Activated T-helper 1 cell treated with Interleukin-2 at 50 U/mL for 16 hours (primary cell): ENCODE measurements around the gene CACNA1B.
"Not testable (repeated sequence)": the region's sequence is repeated elsewhere in the genome, so short reads cannot be mapped to it uniquely, and the experiment has no call there.

ENCODE experiments used
- DNase-seq: peaks from one replicate; pipeline ENCODE4 v3.0.0-alpha.2; 2020; ENCODE audit warnings: low read depth

Gene CACNA1B

GRCh38 chr9:138099803-138100598 lies 222.4 kb downstream of the CACNA1B start:
- DNase-seq, result no peak

DNA sequence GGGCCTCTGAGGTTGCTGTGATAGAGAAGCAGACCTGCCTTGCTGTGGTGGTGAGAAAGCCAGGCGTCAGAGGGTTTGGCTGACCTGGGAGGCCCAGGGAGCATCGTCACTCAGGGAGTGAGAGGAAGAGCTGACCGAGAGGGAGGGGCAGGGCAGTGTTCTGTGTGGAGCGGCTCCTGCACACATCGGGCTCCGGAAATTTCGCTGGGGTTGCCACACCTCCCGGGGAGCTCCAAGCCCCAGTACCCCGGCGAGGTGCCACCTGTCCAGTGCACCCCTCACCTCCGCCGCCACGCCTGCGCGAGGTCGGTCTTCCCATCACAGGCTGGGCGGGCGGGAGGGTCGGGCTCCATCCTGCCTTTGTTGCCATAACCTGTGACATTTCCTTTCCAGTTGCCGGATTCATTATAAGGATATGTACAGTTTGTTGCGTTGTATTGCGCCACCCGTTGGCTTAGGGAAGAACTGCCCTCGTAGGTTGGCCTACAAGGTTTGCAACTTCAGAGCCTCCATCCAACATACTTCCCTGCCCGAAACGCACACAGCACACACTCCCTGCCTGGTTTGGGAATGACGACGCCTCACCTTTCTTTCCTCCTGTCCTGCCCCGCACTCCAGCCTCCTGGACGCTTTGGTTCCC lies 223.2 kb downstream of the CACNA1B start:
- no peak for DNase-seq

GRCh38 chr9:138101444-138102234 lies 224.1 kb downstream of the CACNA1B start:
- no peak for DNase-seq

GRCh38 chr9:138102246-138103051 lies 224.9 kb downstream of the CACNA1B start:
- DNase-seq, result no peak

DNA sequence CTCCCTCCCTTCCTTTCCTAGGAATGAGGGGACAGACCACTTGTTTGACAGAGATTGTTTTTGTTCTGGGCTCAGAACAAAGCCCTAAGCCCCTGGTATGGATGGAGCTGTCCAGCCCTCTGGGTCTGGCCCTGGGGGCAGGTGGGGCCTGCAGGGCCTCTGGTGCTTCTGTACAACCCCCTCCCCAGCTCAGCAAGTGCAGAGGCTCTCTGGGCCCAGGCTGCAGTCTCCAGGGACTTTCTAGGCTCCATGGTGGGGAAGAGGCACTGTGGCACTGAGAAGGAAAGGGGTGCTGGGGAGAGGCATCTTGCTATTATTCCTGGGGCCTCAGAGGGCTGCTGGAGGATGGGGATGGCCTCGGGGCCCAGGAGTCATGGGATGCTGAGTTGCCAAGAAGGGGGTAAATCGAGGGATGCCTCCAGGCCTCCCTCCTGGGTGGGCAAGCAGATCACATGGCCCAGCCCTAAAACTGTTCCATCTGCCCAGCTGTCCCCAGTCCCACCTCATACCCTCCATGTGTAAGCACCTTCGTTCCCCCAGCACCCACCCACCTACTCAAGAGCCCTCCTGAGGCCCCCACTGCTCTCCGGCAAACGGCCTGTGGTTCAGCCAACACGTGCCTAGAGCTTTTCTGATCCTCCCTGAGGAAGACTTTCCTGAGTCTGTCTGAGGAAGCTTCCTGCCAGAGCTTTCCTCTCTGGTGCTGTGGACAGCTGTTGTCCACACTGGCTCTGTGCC lies 225.7 kb downstream of the CACNA1B start:
- no peak for DNase-seq

DNA sequence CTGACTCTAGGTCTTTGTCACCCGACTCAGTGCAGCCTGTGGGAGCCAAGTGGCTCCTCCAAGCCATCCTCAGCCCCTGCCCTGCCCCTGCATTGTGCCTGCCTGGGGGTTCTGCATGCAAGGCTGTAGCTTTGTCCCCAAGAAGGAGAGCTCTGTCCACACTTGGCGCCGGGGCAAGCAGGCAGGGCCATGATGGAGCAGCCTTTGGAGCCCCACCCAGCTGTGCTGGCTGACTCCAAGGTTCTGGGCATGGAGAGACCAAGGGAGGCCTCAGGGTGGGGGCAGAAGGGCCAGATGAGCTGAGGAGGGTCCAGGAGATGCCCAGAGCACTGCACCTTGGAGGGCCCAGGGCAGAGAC lies 226.2 kb downstream of the CACNA1B start:
- DNase-seq, result no peak

DNA sequence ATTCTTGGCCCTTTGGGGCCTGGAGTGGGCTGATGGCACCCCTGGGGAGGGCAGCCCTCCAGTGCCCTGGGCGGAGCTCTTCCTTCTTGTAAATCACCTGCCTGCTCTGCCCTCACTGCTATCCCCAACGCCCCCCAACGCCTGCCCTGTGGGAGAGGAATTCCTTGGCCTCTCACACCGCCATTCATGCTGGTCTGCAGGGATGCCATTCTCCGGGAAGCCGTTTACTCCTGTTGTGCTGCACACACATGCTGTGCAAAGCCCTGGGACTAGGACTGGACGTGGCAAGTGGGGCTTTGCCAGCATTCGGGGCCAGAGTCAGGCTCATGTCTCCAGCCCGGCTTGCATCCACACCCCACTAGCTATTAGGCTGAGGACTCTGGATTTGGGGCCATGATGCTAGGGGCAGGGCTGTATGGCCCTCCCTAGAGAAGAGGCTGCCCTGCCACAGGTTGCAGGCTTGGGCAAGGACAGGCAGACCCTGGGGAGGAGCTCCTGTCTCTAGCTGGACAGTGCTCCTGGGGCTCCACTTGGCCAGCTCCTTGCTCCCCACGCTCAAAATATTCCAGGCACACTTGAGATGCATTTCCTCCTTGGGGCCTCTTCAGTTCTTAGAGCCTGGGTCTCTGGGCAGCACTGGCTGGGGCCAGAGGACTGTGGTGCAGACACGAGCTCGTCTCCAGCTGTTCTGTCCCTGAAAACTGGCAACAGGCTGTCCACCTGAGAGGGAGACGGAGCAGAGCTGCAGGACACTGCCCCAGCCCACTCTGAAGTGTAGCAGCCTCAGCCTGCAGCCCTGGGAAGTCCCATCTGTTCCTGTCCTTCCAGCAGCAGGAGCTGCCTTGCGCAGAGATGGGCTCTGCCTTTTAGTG lies 226.9 kb downstream of the CACNA1B start:
- DNase-seq, result no peak

- no peak for DNase-seq
These were observed 227.5 kb downstream of the CACNA1B start for GRCh38 chr9:138105123-138105415.

- DNase-seq, result no peak
These were observed 228.3 kb downstream of the CACNA1B start for GRCh38 chr9:138105561-138106505.

GRCh38 chr9:138107039-138107438 lies 229.5 kb downstream of the CACNA1B start:
- not testable (repeated sequence) for DNase-seq

GRCh38 chr9:138111607-138112006 lies 234.0 kb downstream of the CACNA1B start:
- DNase-seq, result no peak

DNA sequence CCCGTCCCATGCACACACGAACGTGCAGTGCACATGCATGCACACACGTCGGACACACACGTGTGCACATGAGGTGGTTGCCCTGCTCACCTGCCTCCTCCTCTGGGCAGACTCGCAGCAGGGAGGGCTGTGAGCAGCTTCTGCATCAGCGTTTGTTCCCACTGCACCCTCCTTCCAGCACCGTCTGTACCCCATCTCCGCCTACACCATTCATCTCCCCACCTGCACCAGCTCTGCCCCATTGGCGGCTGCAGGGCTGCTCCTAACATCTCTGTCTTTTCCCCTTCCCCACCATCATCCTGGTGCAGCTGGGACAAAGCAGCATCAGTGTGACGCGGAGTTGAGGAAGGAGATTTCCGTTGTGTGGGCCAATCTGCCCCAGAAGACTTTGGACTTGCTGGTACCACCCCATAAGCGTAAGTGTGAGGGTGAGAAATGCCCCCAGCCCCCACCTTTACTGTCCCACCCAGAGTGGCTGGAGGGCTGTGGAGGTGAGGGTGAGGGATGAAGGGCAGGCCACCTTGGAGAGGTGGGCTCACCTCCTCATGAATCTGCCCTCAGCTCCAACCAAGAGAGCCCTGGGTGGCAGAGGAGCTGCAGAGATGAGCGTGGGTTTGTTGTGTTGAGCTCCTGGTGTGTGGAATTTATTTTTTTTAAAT lies 234.6 kb downstream of the CACNA1B start:
- DNase-seq, result no peak

- DNase-seq, result no peak
These were observed 235.4 kb downstream of the CACNA1B start for GRCh38 chr9:138112791-138113600.

DNA sequence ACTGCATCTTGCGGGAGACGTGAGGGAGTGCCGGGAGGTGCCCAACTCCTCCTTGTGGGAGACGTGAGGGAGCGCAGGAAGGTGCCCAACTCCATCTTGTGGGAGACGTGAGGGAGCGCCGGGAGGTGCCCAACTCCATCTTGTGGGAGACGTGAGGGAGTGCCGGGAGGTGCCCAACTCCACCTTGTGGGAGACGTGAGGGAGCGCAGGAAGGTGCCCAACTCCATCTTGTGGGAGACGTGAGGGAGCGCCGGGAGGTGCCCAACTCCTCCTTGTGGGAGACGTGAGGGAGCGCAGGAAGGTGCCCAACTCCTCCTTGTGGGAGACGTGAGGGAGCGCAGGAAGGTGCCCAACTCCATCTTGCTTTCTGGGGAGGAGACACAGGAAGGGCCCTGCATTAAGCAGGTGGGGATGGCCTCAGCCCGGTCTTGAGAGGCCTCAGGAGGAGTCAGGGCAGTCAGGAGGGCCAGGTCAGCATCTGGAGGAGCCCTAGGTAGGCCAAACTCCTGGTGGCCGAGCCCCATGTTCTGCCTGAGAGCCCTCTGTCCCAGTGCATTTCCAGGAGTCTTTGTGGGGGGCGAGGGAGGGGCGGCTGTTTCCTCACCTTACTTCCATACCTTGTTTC lies 236.2 kb downstream of the CACNA1B start:
- not testable (repeated sequence) for DNase-seq

DNA sequence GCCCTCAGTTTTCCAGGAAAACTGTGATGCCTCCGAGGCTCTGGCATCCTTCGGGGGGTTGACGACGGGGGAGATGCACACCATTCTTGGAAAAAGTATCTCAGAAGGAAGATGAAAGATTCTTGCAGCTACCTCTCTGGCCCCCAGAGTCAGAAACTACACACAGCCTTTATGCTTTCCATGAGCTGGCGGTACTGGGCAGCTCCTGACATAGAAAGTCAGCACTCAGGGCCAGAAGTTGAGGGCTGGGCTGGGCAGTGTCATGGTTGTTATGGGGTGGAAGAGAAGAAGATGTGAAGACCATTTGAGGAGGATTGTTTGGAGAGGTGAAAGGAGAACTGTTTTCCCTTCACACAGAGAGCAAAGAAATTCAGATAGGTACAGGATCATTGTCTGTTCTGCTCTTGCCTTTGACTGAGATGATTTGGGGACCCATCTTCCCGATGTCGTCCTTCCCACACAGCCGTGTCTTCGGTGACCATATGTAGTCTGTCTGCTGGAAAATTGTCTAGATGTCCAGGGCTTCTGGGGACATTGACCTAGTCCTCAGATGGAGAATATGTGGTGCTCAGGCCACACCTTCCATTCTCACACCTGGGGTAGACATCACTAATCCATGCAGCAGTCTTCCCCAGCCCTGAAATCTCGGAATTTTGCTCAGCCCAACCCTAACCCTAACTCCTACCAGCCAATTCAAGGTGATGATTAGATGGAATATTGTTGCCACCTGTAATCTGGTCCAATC lies 237.1 kb downstream of the CACNA1B start:
- no peak for DNase-seq

DNA sequence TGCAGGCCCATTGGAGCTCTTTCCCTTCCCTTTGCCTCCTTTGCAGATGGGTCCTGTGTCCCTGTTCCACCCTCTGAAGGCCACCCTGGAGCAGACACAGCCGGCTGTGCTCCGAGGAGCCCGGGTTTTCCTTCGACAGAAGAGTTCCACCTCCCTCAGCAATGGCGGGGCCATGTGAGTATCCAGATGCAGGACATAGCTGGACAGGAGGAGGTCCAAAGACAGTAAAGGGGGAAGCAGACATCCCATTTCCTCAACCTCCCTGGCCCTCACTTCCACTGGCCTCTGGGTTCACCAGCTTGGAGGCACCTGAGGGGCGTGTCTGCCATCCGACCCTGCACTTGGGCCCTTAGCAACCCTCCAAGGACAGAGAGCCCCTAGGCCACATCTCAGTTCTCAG lies 237.9 kb downstream of the CACNA1B start:
- no peak for DNase-seq

GRCh38 chr9:138116521-138116920 lies 238.9 kb downstream of the CACNA1B start:
- no peak for DNase-seq
